Activated T-cell treated with anti-CD3 and anti-CD28 coated beads, Interleukin-2, amount 50 U/mL, for 4 hours (primary cell): ENCODE results near the gene STYK1. TPM values are rescaled to one million over a fixed set of nuclear protein-coding genes. Genes with fewer than 3 reads are reported as not detected.

Source experiments
- ATAC-seq, 2 donors: fragments of 200-7000 bp; cut with Tn5 transposase; one replicate each; pipeline ENCODE4 v1.10.0; 2021
- DNase-seq: peaks from one replicate; pipeline ENCODE4 v3.0.0-alpha.2; 2020
- H3K27me3 Mint-ChIP-seq: one replicate; pipeline ENCODE4 v1.8.0; 2021; ENCODE audit warnings: low read depth, mixed read lengths
- H3K36me3 Mint-ChIP-seq: one replicate; pipeline ENCODE4 v1.8.0; 2022; ENCODE audit warnings: mixed read lengths; ENCODE audit not compliant: insufficient read depth
- H3K4me1 Mint-ChIP-seq: one replicate; pipeline ENCODE4 v1.8.0; 2021; ENCODE audit warnings: low read depth, mixed read lengths
- H3K4me3 Mint-ChIP-seq: one replicate; pipeline ENCODE4 v1.8.0; 2021; ENCODE audit warnings: mild to moderate bottlenecking, moderate library complexity, mixed read lengths
- H3K9me3 Mint-ChIP-seq: one replicate; pipeline ENCODE4 v1.8.0; 2021; ENCODE audit warnings: mixed read lengths
- total RNA-seq, 3 donors: library from RNA; stranded (reverse); gene quantifications; one replicate each; pipeline ENCODE4 v1.2.1, GENCODE V29; 2021

The STYK1 gene
- total RNA-seq: under 1 TPM; 0.25 to 0.33 (median 0.32) TPM

GRCh38 chr12:10673659-10674384 is at the start of gene STYK1:
STYK1 (minus strand) TSS chr12:10674052; CDS start chr12:10634618, 39,434 bp downstream.
- DNase-seq (peak; percentile 69), ATAC-seq (peak; percentile 75 to 78)
- Mint-ChIP-seq H3K4me3 (peak within 1 kb of the TSS; percentile 69), H3K4me1 (peaks cover 29% of the 10 kb centered on the region), H3K27me3 (peaks cover 34% of the 10 kb centered on the region), H3K9me3 (no peaks in the 10 kb centered on the region), H3K36me3 (no peaks in the 10 kb centered on the region)

GRCh38 chr12:10722905-10723746 is 49.3 kb upstream of the STYK1 start, which contains the start of gene YBX3:
YBX3 (minus strand) TSS chr12:10723323; CDS start chr12:10723111, 212 bp downstream.
- Mint-ChIP-seq H3K36me3 (peaks cover 1% of the 10 kb centered on the region), H3K4me1 (peaks cover 20% of the 10 kb centered on the region), H3K9me3 (no peaks in the 10 kb centered on the region), H3K27me3 (peaks cover 45% of the 10 kb centered on the region), H3K4me3 (peak within 1 kb of the TSS; percentile 85)
- DNase-seq (peak; percentile 23), ATAC-seq (peak; percentile 58 to 63)

- Mint-ChIP-seq H3K36me3 (peaks cover 3% of the 10 kb centered on the region), H3K4me3 (peak overlapping the region; percentile 85), H3K4me1 (peaks cover 22% of the 10 kb centered on the region), H3K27me3 (peaks cover 48% of the 10 kb centered on the region), H3K9me3 (no peaks in the 10 kb centered on the region)
- DNase-seq: peak; percentile 47
- peak; percentile 80 for ATAC-seq
These were observed 48.7 kb upstream of the STYK1 start for GRCh38 chr12:10722502-10722904.

- H3K9me3 Mint-ChIP-seq: no peaks in the 10 kb centered on the region
These were observed 48.0 kb upstream of the STYK1 start for GRCh38 chr12:10721651-10722501.

GRCh38 chr12:10720974-10721650 is 47.3 kb upstream of the STYK1 start:
- peak overlapping the region; percentile 85 for H3K4me3 Mint-ChIP-seq
- DNase-seq (no peak), ATAC-seq (no peak)
- peaks cover 25% of the 10 kb centered on the region for H3K4me1 Mint-ChIP-seq
- H3K36me3 Mint-ChIP-seq: peaks cover 3% of the 10 kb centered on the region
- H3K27me3 Mint-ChIP-seq: peaks cover 51% of the 10 kb centered on the region
- H3K9me3 Mint-ChIP-seq: no peaks in the 10 kb centered on the region

More at GRCh38 chr12:10721651-10722501, 48.0 kb upstream of the STYK1 start:
- Mint-ChIP-seq H3K4me1 (peaks cover 22% of the 10 kb centered on the region), H3K4me3 (peak overlapping the region; percentile 85), H3K27me3 (peaks cover 54% of the 10 kb centered on the region), H3K36me3 (peaks cover 3% of the 10 kb centered on the region)
- ATAC-seq (peak; percentile 47 to 49), DNase-seq (peak; percentile 46)

GRCh38 chr12:10719482-10719881 is 45.6 kb upstream of the STYK1 start:
- DNase-seq (no peak), ATAC-seq (no peak)
- Mint-ChIP-seq H3K36me3 (peaks cover 8% of the 10 kb centered on the region), H3K27me3 (peaks cover 49% of the 10 kb centered on the region), H3K9me3 (no peaks in the 10 kb centered on the region), H3K4me3 (no peak overlapping the region), H3K4me1 (peaks cover 35% of the 10 kb centered on the region)

- H3K27me3 Mint-ChIP-seq: peaks cover 43% of the 10 kb centered on the region
- H3K4me3 Mint-ChIP-seq: no peak overlapping the region
- peaks cover 28% of the 10 kb centered on the region for H3K4me1 Mint-ChIP-seq
- DNase-seq (no peak), ATAC-seq (no peak)
- H3K9me3 Mint-ChIP-seq: no peaks in the 10 kb centered on the region
- peaks cover 13% of the 10 kb centered on the region for H3K36me3 Mint-ChIP-seq
These were observed 44.5 kb upstream of the STYK1 start for GRCh38 chr12:10718279-10718821.

- Mint-ChIP-seq H3K36me3 (peaks cover 20% of the 10 kb centered on the region), H3K4me3 (no peak overlapping the region), H3K9me3 (no peaks in the 10 kb centered on the region), H3K27me3 (peaks cover 46% of the 10 kb centered on the region), H3K4me1 (peaks cover 28% of the 10 kb centered on the region)
- DNase-seq: no peak
- ATAC-seq: no peak
These were observed 43.6 kb upstream of the STYK1 start for GRCh38 chr12:10717410-10717809.

GRCh38 chr12:10716704-10717315 is 43.0 kb upstream of the STYK1 start:
- H3K36me3 Mint-ChIP-seq: peaks cover 20% of the 10 kb centered on the region
- peaks cover 44% of the 10 kb centered on the region for H3K27me3 Mint-ChIP-seq
- DNase-seq (no peak), ATAC-seq (no peak)
- peaks cover 27% of the 10 kb centered on the region for H3K4me1 Mint-ChIP-seq
- no peak overlapping the region for H3K4me3 Mint-ChIP-seq
- no peaks in the 10 kb centered on the region for H3K9me3 Mint-ChIP-seq

- Mint-ChIP-seq H3K9me3 (no peaks in the 10 kb centered on the region), H3K4me3 (no peak overlapping the region), H3K36me3 (peaks cover 20% of the 10 kb centered on the region), H3K27me3 (peaks cover 42% of the 10 kb centered on the region), H3K4me1 (peaks cover 25% of the 10 kb centered on the region)
- ATAC-seq (no peak), DNase-seq (no peak)
These were observed 42.4 kb upstream of the STYK1 start for GRCh38 chr12:10716277-10716676.

- Mint-ChIP-seq H3K36me3 (peaks cover 20% of the 10 kb centered on the region), H3K4me3 (no peak overlapping the region)
These were observed 41.6 kb upstream of the STYK1 start for GRCh38 chr12:10715491-10715890.

GRCh38 chr12:10709808-10710207 is 36.0 kb upstream of the STYK1 start:
- Mint-ChIP-seq H3K4me3 (no peak overlapping the region), H3K4me1 (peaks cover 2% of the 10 kb centered on the region), H3K9me3 (no peaks in the 10 kb centered on the region), H3K36me3 (peaks cover 29% of the 10 kb centered on the region), H3K27me3 (peaks cover 18% of the 10 kb centered on the region)
- ATAC-seq (no peak), DNase-seq (no peak)

More at GRCh38 chr12:10715491-10715890, 41.6 kb upstream of the STYK1 start:
- H3K9me3 Mint-ChIP-seq: no peaks in the 10 kb centered on the region
- peaks cover 21% of the 10 kb centered on the region for H3K4me1 Mint-ChIP-seq
- ATAC-seq (peak; percentile 52 to 71), DNase-seq (no peak)
- peaks cover 37% of the 10 kb centered on the region for H3K27me3 Mint-ChIP-seq

GRCh38 chr12:10708862-10709261 is 35.0 kb upstream of the STYK1 start:
- Mint-ChIP-seq H3K4me3 (no peak overlapping the region), H3K36me3 (peaks cover 26% of the 10 kb centered on the region), H3K27me3 (peaks cover 16% of the 10 kb centered on the region), H3K9me3 (no peaks in the 10 kb centered on the region), H3K4me1 (peaks cover 2% of the 10 kb centered on the region)
- DNase-seq (no peak), ATAC-seq (no peak)
